Neural progenitor cell (in vitro differentiated cells): ENCODE data around the gene ACTRT2. TPM values are rescaled to one million over a fixed set of nuclear protein-coding genes. Genes with fewer than 3 reads are reported as not detected.

ENCODE experiments used
- DNase-seq: peaks from one replicate; pipeline ENCODE4 v3.0.0-alpha.2; 2016; ENCODE audit warnings: low spot score
- H2AFZ ChIP-seq: fragments of 200-600 bp; sonication (generic); replicated peaks from 2 replicates; pipeline ENCODE4 v1.6.1; 2016; ENCODE audit warnings: antibody characterized with exemption
- H3F3A ChIP-seq: fragments of 200-600 bp; sonication (generic); 2 replicates; pipeline ENCODE4 v1.6.1; 2016; ENCODE audit warnings: antibody characterized with exemption, low read depth
- H3K27ac ChIP-seq: fragments of 200-600 bp; sonication (generic); 2 replicates; pipeline ENCODE4 v1.5.1; 2016; ENCODE audit warnings: mild to moderate bottlenecking
- H3K27me3 ChIP-seq: fragments of 200-600 bp; sonication (generic); 2 replicates; pipeline ENCODE4 v1.6.1; 2016; ENCODE audit warnings: mild to moderate bottlenecking, moderate library complexity
- H3K36me3 ChIP-seq: fragments of 200-600 bp; sonication (generic); 2 replicates; pipeline ENCODE4 v1.5.1; 2016
- H3K4me1 ChIP-seq: fragments of 200-600 bp; sonication (generic); 2 replicates; pipeline ENCODE4 v1.6.1; 2016; ENCODE audit warnings: mixed run types
- H3K4me2 ChIP-seq: fragments of 200-600 bp; sonication (generic); 2 replicates; pipeline ENCODE4 v1.6.1; 2016
- H3K4me3 ChIP-seq: fragments of 200-600 bp; sonication (generic); 2 replicates; pipeline ENCODE4 v1.5.1; 2016
- H3K79me2 ChIP-seq: fragments of 200-600 bp; sonication (generic); 2 replicates; pipeline ENCODE4 v1.6.1; 2016; ENCODE audit warnings: low read depth
- H3K9ac ChIP-seq: fragments of 200-600 bp; sonication (generic); 2 replicates; pipeline ENCODE4 v1.6.1; 2016
- H3K9me3 ChIP-seq: fragments of 200-600 bp; sonication (generic); 2 replicates; pipeline ENCODE4 v1.5.1; 2016; ENCODE audit warnings: low read depth
- H4K20me1 ChIP-seq: fragments of 200-600 bp; sonication (generic); 2 replicates; pipeline ENCODE4 v1.6.1; 2016; ENCODE audit warnings: low read depth
- H3K27ac Mint-ChIP-seq: 3 replicates; pipeline ENCODE4 v1.8.0; 2021; ENCODE audit warnings: mixed read lengths
- H3K27me3 Mint-ChIP-seq: 2 replicates; pipeline ENCODE4 v1.8.0; 2022; ENCODE audit warnings: low read depth, mild to moderate bottlenecking, inconsistent platforms, moderate library complexity, mixed read lengths; ENCODE audit not compliant: insufficient read depth
- H3K36me3 Mint-ChIP-seq: 3 replicates; pipeline ENCODE4 v1.8.0; 2021; ENCODE audit warnings: mixed read lengths
- H3K4me1 Mint-ChIP-seq: 3 replicates; pipeline ENCODE4 v1.8.0; 2021; ENCODE audit warnings: mixed read lengths
- H3K4me3 Mint-ChIP-seq: 3 replicates; pipeline ENCODE4 v1.8.0; 2021; ENCODE audit warnings: mild to moderate bottlenecking, moderate library complexity, mixed read lengths
- H3K9me3 Mint-ChIP-seq: 3 replicates; pipeline ENCODE4 v1.8.0; 2020; ENCODE audit warnings: mixed read lengths
- EZH2 ChIP-seq: fragments of 200-600 bp; sonication (generic); IDR thresholded peaks from 2 replicates; pipeline ENCODE4 v1.6.1; 2017; ENCODE audit warnings: antibody characterized with exemption, mild to moderate bottlenecking, moderate library complexity
- EZH2phosphoT487 ChIP-seq: fragments of 200-600 bp; sonication (generic); IDR thresholded peaks from 2 replicates; pipeline ENCODE4 v1.6.1; 2017; ENCODE audit warnings: antibody characterized with exemption
- total RNA-seq: library from RNA; depleted of rRNA; stranded (reverse); fragments of >200 nt; gene quantifications from 2 replicates; pipeline ENCODE4 v1.2.3, GENCODE V29; 2015; ENCODE audit warnings: low replicate concordance
- TF ChIP-seq, protein P1 (sequence below): fragments of 200-600 bp; sonication (generic); IDR thresholded peaks from 2 replicates; pipeline ENCODE4 v1.5.1; 2017; ENCODE audit warnings: antibody characterized with exemption, mild to moderate bottlenecking

The ACTRT2 gene
- total RNA-seq, 1 donor from 2014 or later = not detected

DNA sequence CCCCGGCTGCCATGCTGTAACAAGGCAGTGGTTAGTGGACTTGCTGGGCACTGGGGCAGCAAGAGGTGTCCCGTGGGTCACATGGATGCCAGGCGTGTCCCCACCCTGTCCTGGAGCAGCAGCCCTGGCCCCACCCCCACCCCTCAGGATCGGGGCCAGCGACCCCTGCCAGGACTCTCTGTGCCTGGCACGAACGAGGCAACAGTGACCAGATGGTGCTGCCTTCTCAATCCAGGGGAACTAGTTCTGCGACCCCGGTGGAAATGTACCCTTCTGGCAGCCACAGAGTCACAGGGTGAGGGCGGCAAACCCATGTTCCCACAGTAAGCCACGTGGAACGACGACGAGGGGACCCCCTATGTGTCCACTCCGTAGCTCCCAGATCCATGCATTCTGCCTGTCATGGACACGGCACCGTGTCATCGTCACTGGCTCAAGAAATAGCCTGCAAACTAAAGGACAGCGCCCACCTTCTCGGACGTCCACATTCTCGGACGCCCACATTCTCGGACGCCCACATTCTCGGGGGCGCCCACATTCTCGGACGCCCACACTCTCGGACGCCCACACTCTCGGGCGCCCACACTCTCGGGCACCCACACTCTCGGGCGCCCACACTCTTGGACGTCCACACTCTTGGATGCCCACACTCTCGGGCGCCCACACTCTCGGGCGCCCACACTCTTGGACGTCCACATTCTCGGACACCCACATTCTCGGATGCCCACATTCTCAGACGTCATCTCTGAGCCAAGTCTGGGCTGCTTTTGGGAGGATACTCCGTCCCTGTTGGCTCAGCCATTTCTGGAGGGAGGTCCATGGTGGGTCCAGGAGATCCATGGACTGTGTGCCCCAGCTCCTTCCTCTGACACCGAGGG lies 19.6 kb upstream of the ACTRT2 start:
- peaks cover 8% of the 10 kb centered on the region for H3K9me3 ChIP-seq

DNA sequence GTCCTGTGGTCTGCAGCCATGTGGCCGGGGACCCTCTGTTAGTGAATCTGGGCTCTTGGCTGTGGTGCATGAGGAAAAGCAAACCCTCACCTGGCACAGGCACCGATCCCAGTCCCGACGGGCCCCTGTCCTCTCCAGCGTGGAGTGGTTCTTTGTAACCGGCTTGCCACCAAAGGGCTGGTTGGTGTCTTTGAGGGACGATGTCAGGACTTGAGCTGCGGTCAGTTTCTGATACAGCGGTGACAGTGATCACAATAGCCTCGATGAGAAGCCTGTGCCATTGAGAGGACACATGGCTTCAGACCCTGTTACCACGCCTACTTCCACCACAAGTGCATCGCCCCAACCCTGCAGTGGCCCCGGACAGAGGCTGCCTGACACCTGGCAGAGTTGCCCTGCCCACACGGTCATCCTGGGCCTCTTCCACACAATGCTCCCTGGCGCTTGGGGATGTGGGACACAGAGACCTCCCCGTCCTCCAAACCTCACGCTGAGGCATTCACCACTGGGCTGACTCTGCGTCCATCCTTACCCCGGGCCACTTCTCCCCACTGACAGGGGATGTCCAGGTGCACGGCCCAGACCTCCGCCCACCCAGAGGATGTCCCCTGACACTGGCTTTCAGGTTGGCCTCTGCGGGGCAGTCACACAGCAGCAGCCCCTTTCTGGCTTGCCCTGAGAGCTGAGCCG lies 18.8 kb upstream of the ACTRT2 start:
- Mint-ChIP-seq H3K27me3 (peaks cover 11% of the 10 kb centered on the region), H3K36me3 (no peaks in the 10 kb centered on the region), H3K9me3 (peaks cover 17% of the 10 kb centered on the region), H3K27ac (no peak overlapping the region), H3K4me1 (no peaks in the 10 kb centered on the region), H3K4me3 (no peak overlapping the region)
- Histone ChIP-seq H3K4me2 (no peak overlapping the region), H3K36me3 (no peaks in the 10 kb centered on the region), H3K79me2 (no peaks in the 10 kb centered on the region), H3K27me3 (no peaks in the 10 kb centered on the region), H4K20me1 (no peaks in the 10 kb centered on the region), H3K9me3 (peaks cover 9% of the 10 kb centered on the region), H3K4me1 (no peaks in the 10 kb centered on the region), H2AFZ (no peak overlapping the region), H3K9ac (no peak overlapping the region), H3K27ac (no peak overlapping the region), H3K4me3 (no peak overlapping the region), H3F3A (no peaks in the 10 kb centered on the region)
- no peak for TF ChIP-seq EZH2phosphoT487
- TF ChIP-seq, protein P1, sequence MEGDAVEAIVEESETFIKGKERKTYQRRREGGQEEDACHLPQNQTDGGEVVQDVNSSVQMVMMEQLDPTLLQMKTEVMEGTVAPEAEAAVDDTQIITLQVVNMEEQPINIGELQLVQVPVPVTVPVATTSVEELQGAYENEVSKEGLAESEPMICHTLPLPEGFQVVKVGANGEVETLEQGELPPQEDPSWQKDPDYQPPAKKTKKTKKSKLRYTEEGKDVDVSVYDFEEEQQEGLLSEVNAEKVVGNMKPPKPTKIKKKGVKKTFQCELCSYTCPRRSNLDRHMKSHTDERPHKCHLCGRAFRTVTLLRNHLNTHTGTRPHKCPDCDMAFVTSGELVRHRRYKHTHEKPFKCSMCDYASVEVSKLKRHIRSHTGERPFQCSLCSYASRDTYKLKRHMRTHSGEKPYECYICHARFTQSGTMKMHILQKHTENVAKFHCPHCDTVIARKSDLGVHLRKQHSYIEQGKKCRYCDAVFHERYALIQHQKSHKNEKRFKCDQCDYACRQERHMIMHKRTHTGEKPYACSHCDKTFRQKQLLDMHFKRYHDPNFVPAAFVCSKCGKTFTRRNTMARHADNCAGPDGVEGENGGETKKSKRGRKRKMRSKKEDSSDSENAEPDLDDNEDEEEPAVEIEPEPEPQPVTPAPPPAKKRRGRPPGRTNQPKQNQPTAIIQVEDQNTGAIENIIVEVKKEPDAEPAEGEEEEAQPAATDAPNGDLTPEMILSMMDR = no peak
- TF ChIP-seq EZH2 = no peak
- no peak for DNase-seq

More for the DNA sequence above, 19.6 kb upstream of the ACTRT2 start:
- no peak overlapping the region for H3K27ac ChIP-seq
- Mint-ChIP-seq H3K27ac (no peak overlapping the region), H3K9me3 (peaks cover 10% of the 10 kb centered on the region), H3K4me3 (no peak overlapping the region), H3K36me3 (no peaks in the 10 kb centered on the region), H3K4me1 (no peaks in the 10 kb centered on the region), H3K27me3 (peaks cover 11% of the 10 kb centered on the region)
- H3K27me3 ChIP-seq = no peaks in the 10 kb centered on the region
- TF ChIP-seq EZH2phosphoT487 = no peak
- TF ChIP-seq, protein P1 = no peak
- no peak for TF ChIP-seq EZH2
- no peak overlapping the region for H2AFZ ChIP-seq
- no peak overlapping the region for H3K4me2 ChIP-seq
- no peaks in the 10 kb centered on the region for H3K36me3 ChIP-seq
- no peak overlapping the region for H3K4me3 ChIP-seq
- H3K79me2 ChIP-seq = no peaks in the 10 kb centered on the region
- DNase-seq = no peak
- no peak overlapping the region for H3K9ac ChIP-seq
- H3F3A ChIP-seq = no peaks in the 10 kb centered on the region
- H4K20me1 ChIP-seq = no peaks in the 10 kb centered on the region
- no peaks in the 10 kb centered on the region for H3K4me1 ChIP-seq

DNA sequence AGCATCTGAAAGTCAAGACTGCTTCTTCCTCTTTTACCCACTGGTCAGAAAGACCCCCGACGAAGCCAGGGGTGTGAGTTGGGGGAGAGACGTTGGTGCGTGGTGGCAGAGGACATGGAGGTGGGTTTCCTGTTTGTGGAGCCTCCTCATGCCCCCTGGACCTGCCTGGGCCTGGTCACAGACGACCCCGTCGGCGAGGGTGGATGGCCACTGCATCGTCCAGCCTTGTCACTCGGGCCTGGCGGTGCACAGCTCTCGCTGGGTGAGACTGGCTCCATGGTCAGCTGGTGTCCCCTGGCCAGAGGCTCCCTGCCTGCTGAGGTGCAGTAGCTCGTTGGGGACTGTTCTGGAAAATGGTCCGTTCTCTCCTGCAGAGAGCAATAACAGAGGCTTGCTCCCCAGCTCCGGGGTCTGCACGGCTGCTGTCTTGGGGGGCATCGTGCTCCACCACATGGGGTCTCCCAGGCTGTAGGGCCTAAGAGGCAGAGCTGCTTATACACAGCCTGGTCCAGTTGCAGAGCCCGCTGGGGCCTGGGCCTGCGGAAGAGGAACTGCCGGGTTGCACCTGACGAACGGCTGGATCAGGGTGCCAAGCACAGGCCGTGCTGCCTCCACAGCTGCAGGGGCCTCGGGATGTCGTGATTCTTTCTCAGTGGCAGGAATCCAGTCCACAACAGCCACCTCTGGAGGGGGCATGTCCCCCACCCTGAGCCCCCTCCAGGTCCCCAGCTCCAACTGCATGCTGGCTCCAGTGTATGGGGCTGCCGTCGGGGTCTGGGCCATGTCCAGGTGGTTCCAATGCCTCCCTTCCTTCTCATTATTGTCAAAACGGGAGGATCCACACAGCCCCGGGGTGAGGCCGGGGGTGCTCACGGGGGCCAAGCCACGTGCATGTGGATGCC lies 18.0 kb upstream of the ACTRT2 start:
- Mint-ChIP-seq H3K27ac (no peak overlapping the region), H3K36me3 (no peaks in the 10 kb centered on the region), H3K4me3 (no peak overlapping the region), H3K9me3 (peaks cover 25% of the 10 kb centered on the region), H3K27me3 (peaks cover 13% of the 10 kb centered on the region), H3K4me1 (no peaks in the 10 kb centered on the region)
- TF ChIP-seq EZH2 (no peak), EZH2phosphoT487 (no peak)
- TF ChIP-seq, protein P1 = no peak
- Histone ChIP-seq H3K9me3 (peaks cover 9% of the 10 kb centered on the region), H3K27me3 (no peaks in the 10 kb centered on the region), H3F3A (no peaks in the 10 kb centered on the region), H3K36me3 (no peaks in the 10 kb centered on the region), H3K4me3 (no peak overlapping the region), H3K4me1 (no peaks in the 10 kb centered on the region), H2AFZ (no peak overlapping the region), H3K27ac (no peak overlapping the region), H3K79me2 (no peaks in the 10 kb centered on the region), H3K4me2 (no peak overlapping the region), H3K9ac (no peak overlapping the region), H4K20me1 (no peaks in the 10 kb centered on the region)
- no peak for DNase-seq
